Activated CD4-positive, alpha-beta T cell treated with anti-CD3 and anti-CD28 coated beads for 36 hours (primary cell): ENCODE measurements around the gene LAMA2. TPM values are rescaled to one million over a fixed set of nuclear protein-coding genes. Genes with fewer than 3 reads are reported as not detected.

Source experiments
- ATAC-seq: fragments of 200-7000 bp; cut with Tn5 transposase; one replicate; pipeline ENCODE4 v1.10.0; 2021; ENCODE audit warnings: mild to moderate bottlenecking, moderate library complexity
- CTCF ChIA-PET: fragments of 350-600 bp; sonication (Branson Sonifier 250); formaldehyde crosslinking; loops from one replicate; lab custom pipeline; 2021; ENCODE audit warnings: antibody characterized with exemption; lab: Charles Lee
- POLR2A ChIA-PET: fragments of 350-600 bp; sonication (Branson Sonifier 250); formaldehyde crosslinking; loops from one replicate; lab custom pipeline; 2021; ENCODE audit warnings: antibody characterized with exemption, inconsistent platforms; lab: Charles Lee
- DNase-seq: peaks from one replicate; pipeline ENCODE4 v3.0.0-alpha.2; 2020
- H3K27ac Mint-ChIP-seq: one replicate; pipeline ENCODE4 v1.8.0; 2021; ENCODE audit warnings: mixed read lengths
- H3K27me3 Mint-ChIP-seq: one replicate; pipeline ENCODE4 v1.8.0; 2021; ENCODE audit warnings: mixed read lengths
- H3K36me3 Mint-ChIP-seq: one replicate; pipeline ENCODE4 v1.8.0; 2021; ENCODE audit warnings: low read depth, mixed read lengths
- H3K4me1 Mint-ChIP-seq: one replicate; pipeline ENCODE4 v1.8.0; 2021; ENCODE audit warnings: mixed read lengths
- H3K4me3 Mint-ChIP-seq: one replicate; pipeline ENCODE4 v1.8.0; 2021; ENCODE audit warnings: mild to moderate bottlenecking, moderate library complexity, mixed read lengths
- H3K9me3 Mint-ChIP-seq: one replicate; pipeline ENCODE4 v1.8.0; 2021; ENCODE audit warnings: low read depth, mixed read lengths
- intact Hi-C, 2 experiments: fragments of 100-400 bp; cut with DNase I in 1 of 2; cut with micrococcal nuclease in 1 of 2; formaldehyde crosslinking; loops; one replicate each; pipeline versions ENCODE4 v1.14.2 to v1.15.1; 2022 to 2024; cut with DNase I, micrococcal nuclease
- total RNA-seq, 2 experiments: library from RNA; stranded (reverse); gene quantifications; one replicate each; pipeline ENCODE4 v1.2.3, GENCODE V29; 2021

Gene LAMA2
- total RNA-seq, 2 experiments from 2014 or later, result 0.65 to 0.80 TPM

- ATAC-seq (no peak), DNase-seq (no peak)
- intact Hi-C loops, result loop anchor here (5.0 kb wide), 3 partner anchors 240 to 835 kb away; no protein-coding TSS in a partner anchor
- CTCF ChIA-PET, result interaction anchor here (0.9 to 3.9 kb wide), 3 partner anchors 9 to 255 kb away, joined by 3 to 38 read pairs (median 3); no protein-coding TSS in a partner anchor
- H3K36me3 Mint-ChIP-seq, result peaks cover 8% of the 10 kb centered on the region
- peak overlapping the region; percentile 72 for H3K27ac Mint-ChIP-seq
- H3K27me3 Mint-ChIP-seq, result no peaks in the 10 kb centered on the region
- H3K9me3 Mint-ChIP-seq, result peaks cover 1% of the 10 kb centered on the region
- H3K4me3 Mint-ChIP-seq, result no peak overlapping the region
- POLR2A ChIA-PET, result no interaction called here
- H3K4me1 Mint-ChIP-seq, result peaks cover 70% of the 10 kb centered on the region
These were observed 609.3 kb downstream of the LAMA2 start for GRCh38 chr6:129492260-129492659.

- CTCF ChIA-PET, result interaction anchor here (0.7 to 2.1 kb wide), 4 partner anchors 24 to 255 kb away, joined by 3 to 9 read pairs (median 3); no protein-coding TSS in a partner anchor
- Mint-ChIP-seq H3K27me3 (no peaks in the 10 kb centered on the region), H3K36me3 (peaks cover 8% of the 10 kb centered on the region), H3K27ac (peak overlapping the region; percentile 85), H3K4me1 (peaks cover 81% of the 10 kb centered on the region), H3K9me3 (peaks cover 1% of the 10 kb centered on the region), H3K4me3 (no peak overlapping the region)
- DNase-seq (no peak), ATAC-seq (no peak)
- intact Hi-C loops, result loop anchor here (5.0 kb wide), 3 partner anchors 241 to 836 kb away; no protein-coding TSS in a partner anchor
- POLR2A ChIA-PET, result no interaction called here
These were observed 610.5 kb downstream of the LAMA2 start for GRCh38 chr6:129493354-129493902.

GRCh38 chr6:129494099-129494498, 611.2 kb downstream of the LAMA2 start:
- POLR2A ChIA-PET, result no interaction called here
- DNase-seq, result no peak
- CTCF ChIA-PET, result interaction anchor here (0.8 to 2.1 kb wide), 3 partner anchors 23 to 104 kb away, joined by 3 to 9 read pairs (median 3); no protein-coding TSS in a partner anchor
- Mint-ChIP-seq H3K4me1 (peaks cover 82% of the 10 kb centered on the region), H3K27me3 (no peaks in the 10 kb centered on the region), H3K9me3 (no peaks in the 10 kb centered on the region), H3K27ac (peak overlapping the region; percentile 85), H3K36me3 (peaks cover 8% of the 10 kb centered on the region), H3K4me3 (no peak overlapping the region)
- intact Hi-C loops, result loop anchor here (5.0 kb wide), 3 partner anchors 242 to 837 kb away; no protein-coding TSS in a partner anchor
- no peak for ATAC-seq

GRCh38 chr6:129494586-129494985, 611.6 kb downstream of the LAMA2 start:
- H3K4me1 Mint-ChIP-seq, result peaks cover 83% of the 10 kb centered on the region
- DNase-seq (no peak), ATAC-seq (no peak)
- peaks cover 5% of the 10 kb centered on the region for H3K36me3 Mint-ChIP-seq
- H3K27ac Mint-ChIP-seq, result peak overlapping the region; percentile 85
- intact Hi-C loops, result loop anchor here (5.0 kb wide), 3 partner anchors 242 to 837 kb away; no protein-coding TSS in a partner anchor
- POLR2A ChIA-PET, result no interaction called here
- CTCF ChIA-PET, result interaction anchor here (1.1 to 2.1 kb wide), 2 partner anchors 104 to 527 kb away, joined by 3 to 9 read pairs; no protein-coding TSS in a partner anchor
- no peak overlapping the region for H3K4me3 Mint-ChIP-seq
- no peaks in the 10 kb centered on the region for H3K9me3 Mint-ChIP-seq
- no peaks in the 10 kb centered on the region for H3K27me3 Mint-ChIP-seq

GRCh38 chr6:129495652-129496051, 612.7 kb downstream of the LAMA2 start:
- CTCF ChIA-PET, result interaction anchor here (1.1 to 2.1 kb wide), 2 partner anchors 103 to 526 kb away, joined by 3 to 9 read pairs; no protein-coding TSS in a partner anchor
- DNase-seq (no peak), ATAC-seq (no peak)
- Mint-ChIP-seq H3K4me3 (no peak overlapping the region), H3K36me3 (peaks cover 5% of the 10 kb centered on the region), H3K27ac (peak overlapping the region; percentile 85), H3K4me1 (peaks cover 81% of the 10 kb centered on the region), H3K9me3 (no peaks in the 10 kb centered on the region), H3K27me3 (no peaks in the 10 kb centered on the region)
- POLR2A ChIA-PET, result interaction anchor here (0.6 kb wide), 1 partner anchor 258 kb away, joined by 3 read pairs; no protein-coding TSS in a partner anchor
- intact Hi-C loops, result loop anchor here in 1 of 2 experiments (5.0 kb wide), 2 partner anchors 237 to 442 kb away; no protein-coding TSS in a partner anchor

GRCh38 chr6:129497481-129498441, 614.8 kb downstream of the LAMA2 start:
- ATAC-seq, result no peak
- H3K27ac Mint-ChIP-seq, result peak overlapping the region; percentile 16

GRCh38 chr6:129498541-129498940, 615.6 kb downstream of the LAMA2 start:
- ChIA-PET CTCF (interaction anchor here (0.6 to 5.9 kb wide), 11 partner anchors 13 to 867 kb away, joined by 3 to 27 read pairs (median 5); no protein-coding TSS in a partner anchor), POLR2A (no interaction called here)
- intact Hi-C loops, result loop anchor here (2.0 to 5.0 kb wide), 6 partner anchors 68 to 522 kb away; no protein-coding TSS in a partner anchor
- Mint-ChIP-seq H3K27me3 (no peaks in the 10 kb centered on the region), H3K4me1 (peaks cover 72% of the 10 kb centered on the region), H3K27ac (peak overlapping the region; percentile 88), H3K4me3 (peak overlapping the region; percentile 47), H3K9me3 (no peaks in the 10 kb centered on the region), H3K36me3 (peaks cover 5% of the 10 kb centered on the region)
- ATAC-seq (no peak), DNase-seq (no peak)

More at GRCh38 chr6:129497481-129498441, 614.8 kb downstream of the LAMA2 start:
- Mint-ChIP-seq H3K27me3 (no peaks in the 10 kb centered on the region), H3K4me1 (peaks cover 77% of the 10 kb centered on the region), H3K9me3 (no peaks in the 10 kb centered on the region), H3K36me3 (peaks cover 5% of the 10 kb centered on the region), H3K4me3 (no peak overlapping the region)
- CTCF ChIA-PET, result interaction anchor here (0.6 to 5.9 kb wide), 16 partner anchors 12 to 978 kb away, joined by 3 to 27 read pairs (median 3); no protein-coding TSS in a partner anchor
- POLR2A ChIA-PET, result no interaction called here
- intact Hi-C loops, result loop anchor here (2.0 to 5.0 kb wide), 6 partner anchors 69 to 523 kb away; no protein-coding TSS in a partner anchor
- no peak for DNase-seq

GRCh38 chr6:129498950-129499842, 616.3 kb downstream of the LAMA2 start:
- DNase-seq (no peak), ATAC-seq (peak; percentile 56)
- intact Hi-C loops, result loop anchor here (1.0 to 5.0 kb wide), 9 partner anchors 68 to 522 kb away; no protein-coding TSS in a partner anchor
- Mint-ChIP-seq H3K4me3 (peak overlapping the region; percentile 47), H3K36me3 (peaks cover 3% of the 10 kb centered on the region), H3K27me3 (no peaks in the 10 kb centered on the region), H3K9me3 (no peaks in the 10 kb centered on the region), H3K27ac (peak overlapping the region; percentile 88), H3K4me1 (peaks cover 66% of the 10 kb centered on the region)
- CTCF ChIA-PET, result interaction anchor here (0.7 to 5.9 kb wide), 24 partner anchors 9 to 1406 kb away, joined by 3 to 38 read pairs (median 4); no protein-coding TSS in a partner anchor
- POLR2A ChIA-PET, result interaction anchor here (0.6 kb wide), 1 partner anchor 185 kb away, joined by 4 read pairs; no protein-coding TSS in a partner anchor

GRCh38 chr6:129499843-129500219, 616.9 kb downstream of the LAMA2 start:
- no peaks in the 10 kb centered on the region for H3K36me3 Mint-ChIP-seq
- intact Hi-C loops, result loop anchor here (1.0 to 5.0 kb wide), 10 partner anchors 67 to 521 kb away; no protein-coding TSS in a partner anchor
- peaks cover 60% of the 10 kb centered on the region for H3K4me1 Mint-ChIP-seq
- DNase-seq, result no peak
- no peaks in the 10 kb centered on the region for H3K27me3 Mint-ChIP-seq
- H3K4me3 Mint-ChIP-seq, result no peak overlapping the region
- H3K9me3 Mint-ChIP-seq, result no peaks in the 10 kb centered on the region
- POLR2A ChIA-PET, result no interaction called here
- ATAC-seq, result no peak
- H3K27ac Mint-ChIP-seq, result no peak overlapping the region
- CTCF ChIA-PET, result interaction anchor here (0.7 to 5.9 kb wide), 23 partner anchors 9 to 1406 kb away, joined by 3 to 38 read pairs (median 4); no protein-coding TSS in a partner anchor
